ENCODE results near the gene TSPYL1.

DNA sequence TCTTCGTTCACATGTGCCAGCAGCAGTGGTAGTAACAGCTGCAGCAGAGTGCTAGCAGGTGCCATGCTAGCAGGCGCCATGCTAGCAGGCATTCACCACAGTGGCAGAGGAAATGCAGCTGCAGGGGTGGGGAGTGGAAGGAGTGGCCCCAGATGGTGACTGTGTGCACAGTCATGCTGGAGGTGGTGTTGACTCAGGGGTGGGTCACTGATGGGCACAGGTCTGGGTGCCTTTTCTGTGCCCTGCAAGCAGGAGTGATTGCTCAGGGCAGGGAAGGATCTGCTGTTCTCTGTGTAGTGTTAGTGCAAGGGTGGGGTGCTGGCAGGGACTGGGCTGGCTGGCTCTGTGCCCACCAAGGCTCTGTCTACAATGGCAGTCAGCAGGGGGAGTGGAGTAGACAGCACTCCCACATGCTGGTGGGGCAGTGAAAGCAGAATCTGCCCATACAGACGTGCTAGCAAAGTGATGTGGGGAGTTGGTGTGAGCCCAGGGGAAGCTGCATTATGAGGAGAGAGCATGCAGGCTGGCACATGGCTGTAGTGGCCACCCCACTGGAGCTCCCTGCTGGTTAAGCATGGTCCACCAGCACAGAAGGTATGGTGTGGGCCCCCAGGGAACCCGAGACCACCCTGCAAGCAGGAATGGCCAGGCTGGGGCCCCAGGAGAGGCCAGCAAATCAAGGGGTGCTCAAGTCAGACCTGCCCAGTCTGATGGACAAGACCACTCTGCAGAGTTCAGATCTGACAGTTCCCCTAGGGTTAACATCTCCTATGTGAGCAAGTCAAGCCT lies 14.5 kb downstream of the TSPYL1 start:
- TF ChIP-seq, protein P1, sequence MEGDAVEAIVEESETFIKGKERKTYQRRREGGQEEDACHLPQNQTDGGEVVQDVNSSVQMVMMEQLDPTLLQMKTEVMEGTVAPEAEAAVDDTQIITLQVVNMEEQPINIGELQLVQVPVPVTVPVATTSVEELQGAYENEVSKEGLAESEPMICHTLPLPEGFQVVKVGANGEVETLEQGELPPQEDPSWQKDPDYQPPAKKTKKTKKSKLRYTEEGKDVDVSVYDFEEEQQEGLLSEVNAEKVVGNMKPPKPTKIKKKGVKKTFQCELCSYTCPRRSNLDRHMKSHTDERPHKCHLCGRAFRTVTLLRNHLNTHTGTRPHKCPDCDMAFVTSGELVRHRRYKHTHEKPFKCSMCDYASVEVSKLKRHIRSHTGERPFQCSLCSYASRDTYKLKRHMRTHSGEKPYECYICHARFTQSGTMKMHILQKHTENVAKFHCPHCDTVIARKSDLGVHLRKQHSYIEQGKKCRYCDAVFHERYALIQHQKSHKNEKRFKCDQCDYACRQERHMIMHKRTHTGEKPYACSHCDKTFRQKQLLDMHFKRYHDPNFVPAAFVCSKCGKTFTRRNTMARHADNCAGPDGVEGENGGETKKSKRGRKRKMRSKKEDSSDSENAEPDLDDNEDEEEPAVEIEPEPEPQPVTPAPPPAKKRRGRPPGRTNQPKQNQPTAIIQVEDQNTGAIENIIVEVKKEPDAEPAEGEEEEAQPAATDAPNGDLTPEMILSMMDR (conservative IDR thresholded peaks at IDR 0.05; ENCODE audit: low read length): no peak
- TF ChIP-seq EZH2phosphoT487 (IDR thresholded peaks at IDR 0.05; ENCODE audit: borderline replicate concordance): no peak

Measured in Loucy (cell line).